ENCODE measurements around the gene POLD1. TPM values are rescaled to one million over a fixed set of nuclear protein-coding genes. Genes with fewer than 3 reads are reported as not detected.

POLD1 gene
- polyA plus RNA-seq, 1 of the 3 experiments (the other 2 are of a cell fraction): 33.6 TPM

DNA sequence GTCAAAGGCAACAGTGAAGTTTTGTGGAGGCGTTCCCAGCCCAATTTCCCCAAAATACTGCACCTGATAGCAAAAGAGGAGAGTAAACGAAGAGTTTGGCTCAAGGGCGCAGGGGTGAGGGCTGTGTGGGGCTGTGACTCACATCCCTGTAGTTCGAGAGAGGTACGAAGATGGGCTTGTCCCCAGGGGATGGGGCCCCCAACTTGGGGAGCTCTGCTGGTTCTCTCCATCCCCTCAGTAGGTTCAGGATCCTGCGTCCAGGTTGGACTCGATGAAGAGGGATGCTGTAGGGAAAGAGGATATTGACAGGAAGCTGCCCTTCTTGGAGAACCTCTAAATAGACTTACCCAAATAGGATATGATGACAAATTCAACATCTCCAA lies 22.1 kb upstream of the POLD1 start:
- H3K27ac ChIP-seq (ENCODE audit: low read depth in 2 of 2, low read length in 1 of 2): no peak overlapping the region
- no peaks in the 10 kb centered on the region for H3K9me3 ChIP-seq
- ChIA-PET CTCF (interaction anchor here (1.9 kb wide), 1 partner anchor 99 kb away, joined by 5 read pairs; no protein-coding TSS in a partner anchor), POLR2A (no interaction called here)
- no peaks in the 10 kb centered on the region for H3K9me2 ChIP-seq
- no peak for DNase-seq
- no peak overlapping the region for H2AFZ ChIP-seq (ENCODE audit: low read depth)
- H3K9ac ChIP-seq: no peak overlapping the region
- peaks cover 0 to 4% of the 10 kb centered on the region in 2 experiments; a peak in 1 of 4 replicates for H3K4me1 ChIP-seq (ENCODE audit: control insufficient read depth in 1 of 2, insufficient read depth in 2 of 2, low read depth in 1 of 2, low read length in 1 of 2)
- no peaks in the 10 kb centered on the region for H3K79me2 ChIP-seq (ENCODE audit: insufficient read depth)
- no peak overlapping the region for H3K4me3 ChIP-seq (ENCODE audit: low read depth in 2 of 2, low read length in 1 of 2)
- H3K27me3 ChIP-seq (ENCODE audit: insufficient read depth): no peaks in the 10 kb centered on the region
- H4K20me1 ChIP-seq (ENCODE audit: insufficient read depth): no peaks in the 10 kb centered on the region
- H3F3A ChIP-seq (replicated peaks; ENCODE audit: insufficient read depth): no peaks in the 10 kb centered on the region
- TF ChIP-seq GATA2 (CRISPR knock-in tag; IDR thresholded peaks at IDR 0.05) (no peak), JUND (IDR thresholded peaks at IDR 0.05) (no peak), RAD21 (IDR thresholded peaks at IDR 0.05; ENCODE audit: low read length) (no peak), POLR2AphosphoS5 (IDR thresholded peaks at IDR 0.05; ENCODE audit: low read depth, low read length) (no peak), TEAD4 (IDR thresholded peaks at IDR 0.05; ENCODE audit: borderline replicate concordance, insufficient read depth) (no peak), EZH2phosphoT487 (IDR thresholded peaks at IDR 0.05; ENCODE audit: borderline replicate concordance, low read depth) (no peak), GABPA (IDR thresholded peaks at IDR 0.05; ENCODE audit: low read depth) (no peak), TCF12 (IDR thresholded peaks at IDR 0.05) (no peak)
- TF ChIP-seq, protein P1, sequence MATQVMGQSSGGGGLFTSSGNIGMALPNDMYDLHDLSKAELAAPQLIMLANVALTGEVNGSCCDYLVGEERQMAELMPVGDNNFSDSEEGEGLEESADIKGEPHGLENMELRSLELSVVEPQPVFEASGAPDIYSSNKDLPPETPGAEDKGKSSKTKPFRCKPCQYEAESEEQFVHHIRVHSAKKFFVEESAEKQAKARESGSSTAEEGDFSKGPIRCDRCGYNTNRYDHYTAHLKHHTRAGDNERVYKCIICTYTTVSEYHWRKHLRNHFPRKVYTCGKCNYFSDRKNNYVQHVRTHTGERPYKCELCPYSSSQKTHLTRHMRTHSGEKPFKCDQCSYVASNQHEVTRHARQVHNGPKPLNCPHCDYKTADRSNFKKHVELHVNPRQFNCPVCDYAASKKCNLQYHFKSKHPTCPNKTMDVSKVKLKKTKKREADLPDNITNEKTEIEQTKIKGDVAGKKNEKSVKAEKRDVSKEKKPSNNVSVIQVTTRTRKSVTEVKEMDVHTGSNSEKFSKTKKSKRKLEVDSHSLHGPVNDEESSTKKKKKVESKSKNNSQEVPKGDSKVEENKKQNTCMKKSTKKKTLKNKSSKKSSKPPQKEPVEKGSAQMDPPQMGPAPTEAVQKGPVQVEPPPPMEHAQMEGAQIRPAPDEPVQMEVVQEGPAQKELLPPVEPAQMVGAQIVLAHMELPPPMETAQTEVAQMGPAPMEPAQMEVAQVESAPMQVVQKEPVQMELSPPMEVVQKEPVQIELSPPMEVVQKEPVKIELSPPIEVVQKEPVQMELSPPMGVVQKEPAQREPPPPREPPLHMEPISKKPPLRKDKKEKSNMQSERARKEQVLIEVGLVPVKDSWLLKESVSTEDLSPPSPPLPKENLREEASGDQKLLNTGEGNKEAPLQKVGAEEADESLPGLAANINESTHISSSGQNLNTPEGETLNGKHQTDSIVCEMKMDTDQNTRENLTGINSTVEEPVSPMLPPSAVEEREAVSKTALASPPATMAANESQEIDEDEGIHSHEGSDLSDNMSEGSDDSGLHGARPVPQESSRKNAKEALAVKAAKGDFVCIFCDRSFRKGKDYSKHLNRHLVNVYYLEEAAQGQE (IDR thresholded peaks at IDR 0.05; ENCODE audit: low read depth, low read length): no peak
- TF ChIP-seq, protein P2, sequence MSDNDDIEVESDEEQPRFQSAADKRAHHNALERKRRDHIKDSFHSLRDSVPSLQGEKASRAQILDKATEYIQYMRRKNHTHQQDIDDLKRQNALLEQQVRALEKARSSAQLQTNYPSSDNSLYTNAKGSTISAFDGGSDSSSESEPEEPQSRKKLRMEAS (IDR thresholded peaks at IDR 0.05; ENCODE audit: low read depth): no peak
- TF ChIP-seq, protein P3, sequence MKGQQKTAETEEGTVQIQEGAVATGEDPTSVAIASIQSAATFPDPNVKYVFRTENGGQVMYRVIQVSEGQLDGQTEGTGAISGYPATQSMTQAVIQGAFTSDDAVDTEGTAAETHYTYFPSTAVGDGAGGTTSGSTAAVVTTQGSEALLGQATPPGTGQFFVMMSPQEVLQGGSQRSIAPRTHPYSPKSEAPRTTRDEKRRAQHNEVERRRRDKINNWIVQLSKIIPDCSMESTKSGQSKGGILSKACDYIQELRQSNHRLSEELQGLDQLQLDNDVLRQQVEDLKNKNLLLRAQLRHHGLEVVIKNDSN (IDR thresholded peaks at IDR 0.05; ENCODE audit: borderline replicate concordance, low read depth): no peak
- TF ChIP-seq, protein P4, sequence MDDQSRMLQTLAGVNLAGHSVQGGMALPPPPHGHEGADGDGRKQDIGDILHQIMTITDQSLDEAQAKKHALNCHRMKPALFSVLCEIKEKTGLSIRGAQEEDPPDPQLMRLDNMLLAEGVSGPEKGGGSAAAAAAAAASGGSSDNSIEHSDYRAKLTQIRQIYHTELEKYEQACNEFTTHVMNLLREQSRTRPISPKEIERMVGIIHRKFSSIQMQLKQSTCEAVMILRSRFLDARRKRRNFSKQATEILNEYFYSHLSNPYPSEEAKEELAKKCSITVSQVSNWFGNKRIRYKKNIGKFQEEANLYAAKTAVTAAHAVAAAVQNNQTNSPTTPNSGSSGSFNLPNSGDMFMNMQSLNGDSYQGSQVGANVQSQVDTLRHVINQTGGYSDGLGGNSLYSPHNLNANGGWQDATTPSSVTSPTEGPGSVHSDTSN (IDR thresholded peaks at IDR 0.05): no peak
- TF ChIP-seq, protein P5, sequence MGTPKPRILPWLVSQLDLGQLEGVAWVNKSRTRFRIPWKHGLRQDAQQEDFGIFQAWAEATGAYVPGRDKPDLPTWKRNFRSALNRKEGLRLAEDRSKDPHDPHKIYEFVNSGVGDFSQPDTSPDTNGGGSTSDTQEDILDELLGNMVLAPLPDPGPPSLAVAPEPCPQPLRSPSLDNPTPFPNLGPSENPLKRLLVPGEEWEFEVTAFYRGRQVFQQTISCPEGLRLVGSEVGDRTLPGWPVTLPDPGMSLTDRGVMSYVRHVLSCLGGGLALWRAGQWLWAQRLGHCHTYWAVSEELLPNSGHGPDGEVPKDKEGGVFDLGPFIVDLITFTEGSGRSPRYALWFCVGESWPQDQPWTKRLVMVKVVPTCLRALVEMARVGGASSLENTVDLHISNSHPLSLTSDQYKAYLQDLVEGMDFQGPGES (IDR thresholded peaks at IDR 0.05; ENCODE audit: low read depth, low read length): no peak
- no peak overlapping the region for H3K4me2 ChIP-seq
- H3K36me3 ChIP-seq (replicated peaks in 1 of 2; ENCODE audit: control insufficient read depth in 1 of 2, insufficient read depth in 2 of 2, low read length in 1 of 2): no peaks in the 10 kb centered on the region
- 79% methylated on average over 7 of the region's 7 CpGs for WGBS (ENCODE audit: low lambda C conversion rate)

Data from SK-N-SH (cell line).